ENCODE data around the gene AGFG2. TPM values are rescaled to one million over a fixed set of nuclear protein-coding genes. Genes with fewer than 3 reads are reported as not detected.
A peak's percentile ranks its signal among the peaks of the same experiment; 100 is the strongest.

AGFG2 gene
- total RNA-seq, 2 experiments from 2014 or later: 53.9 to 59.8 TPM

DNA sequence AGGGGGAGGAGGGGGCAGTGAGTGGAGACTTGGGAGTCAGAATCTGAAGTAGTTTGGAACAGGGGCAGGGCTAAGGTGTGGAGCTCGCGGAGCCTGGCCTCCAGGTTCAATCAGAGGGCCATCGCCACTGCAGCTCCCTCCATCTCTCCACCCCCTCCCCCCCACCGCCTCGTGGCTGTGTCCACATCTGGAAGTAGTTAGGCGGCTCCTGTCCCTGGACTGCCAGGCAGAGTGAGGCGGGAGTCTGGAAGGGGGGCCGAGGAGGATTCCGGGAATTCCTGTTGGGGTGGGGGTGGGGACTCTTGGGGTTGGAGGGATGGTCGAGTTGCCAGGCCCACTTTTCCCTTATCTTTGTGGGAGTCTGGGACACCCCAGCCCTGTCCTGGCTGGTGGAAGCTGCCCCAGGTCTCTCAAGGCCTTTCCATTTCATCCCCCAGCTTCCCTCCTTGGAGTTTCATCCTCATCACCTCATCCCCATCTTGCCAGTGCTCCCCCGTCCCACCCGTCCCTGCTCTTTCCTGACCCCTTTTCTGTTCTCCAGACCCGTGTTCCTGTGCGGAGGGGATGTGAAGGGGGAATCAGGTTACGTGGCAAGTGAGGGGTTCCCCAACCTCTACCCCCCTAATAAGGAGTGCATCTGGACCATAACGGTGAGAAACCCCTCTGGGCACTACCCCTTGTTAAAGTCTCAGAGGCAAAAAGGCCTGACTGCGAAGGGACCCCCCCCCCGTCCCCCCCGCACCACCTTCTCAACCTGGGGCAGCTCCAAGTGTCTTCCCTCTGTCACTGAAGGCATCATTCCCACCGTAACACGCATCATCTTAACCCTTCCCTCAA is 64.1 kb downstream of the AGFG2 start:
- no peaks in the 10 kb centered on the region for H3K9me3 Mint-ChIP-seq
- H3K4me3 Mint-ChIP-seq: peak overlapping the region; percentile 82
- no peaks in the 10 kb centered on the region for H3K36me3 Mint-ChIP-seq (ENCODE audit: low read depth)
- POLR2A ChIA-PET: interaction anchor here (0.6 to 7.9 kb wide), 11 partner anchors 9 to 167 kb away, joined by 3 to 89 read pairs (median 5); partner anchors contain the start of genes FBXO24, GIGYF1, GNB2 and LRCH4
- H3K27me3 Mint-ChIP-seq: peaks cover 3% of the 10 kb centered on the region
- no peak for DNase-seq
- H3K4me1 Mint-ChIP-seq: peaks cover 44% of the 10 kb centered on the region
- peak overlapping the region; percentile 86 for H3K27ac Mint-ChIP-seq
- CTCF ChIA-PET: interaction anchor here (0.7 to 2.0 kb wide), 7 partner anchors 14 to 88 kb away, joined by 3 to 8 read pairs (median 3); partner anchors contain the start of genes FBXO24 and LRCH4

GRCh38 chr7:100603726-100604027 is 64.7 kb downstream of the AGFG2 start:
- Mint-ChIP-seq H3K9me3 (no peaks in the 10 kb centered on the region), H3K27ac (peak overlapping the region; percentile 86), H3K4me3 (peak overlapping the region; percentile 82), H3K4me1 (peaks cover 39% of the 10 kb centered on the region), H3K36me3 (ENCODE audit: low read depth) (no peaks in the 10 kb centered on the region), H3K27me3 (peaks cover 3% of the 10 kb centered on the region)
- POLR2A ChIA-PET: interaction anchor here (0.6 to 7.9 kb wide), 11 partner anchors 9 to 168 kb away, joined by 3 to 89 read pairs (median 5); partner anchors contain the start of genes FBXO24, GIGYF1, GNB2 and LRCH4
- CTCF ChIA-PET: interaction anchor here (0.5 to 2.0 kb wide), 6 partner anchors 17 to 236 kb away, joined by 3 to 8 read pairs (median 3); partner anchors contain the start of genes FBXO24 and LRCH4
- no peak for DNase-seq

DNA sequence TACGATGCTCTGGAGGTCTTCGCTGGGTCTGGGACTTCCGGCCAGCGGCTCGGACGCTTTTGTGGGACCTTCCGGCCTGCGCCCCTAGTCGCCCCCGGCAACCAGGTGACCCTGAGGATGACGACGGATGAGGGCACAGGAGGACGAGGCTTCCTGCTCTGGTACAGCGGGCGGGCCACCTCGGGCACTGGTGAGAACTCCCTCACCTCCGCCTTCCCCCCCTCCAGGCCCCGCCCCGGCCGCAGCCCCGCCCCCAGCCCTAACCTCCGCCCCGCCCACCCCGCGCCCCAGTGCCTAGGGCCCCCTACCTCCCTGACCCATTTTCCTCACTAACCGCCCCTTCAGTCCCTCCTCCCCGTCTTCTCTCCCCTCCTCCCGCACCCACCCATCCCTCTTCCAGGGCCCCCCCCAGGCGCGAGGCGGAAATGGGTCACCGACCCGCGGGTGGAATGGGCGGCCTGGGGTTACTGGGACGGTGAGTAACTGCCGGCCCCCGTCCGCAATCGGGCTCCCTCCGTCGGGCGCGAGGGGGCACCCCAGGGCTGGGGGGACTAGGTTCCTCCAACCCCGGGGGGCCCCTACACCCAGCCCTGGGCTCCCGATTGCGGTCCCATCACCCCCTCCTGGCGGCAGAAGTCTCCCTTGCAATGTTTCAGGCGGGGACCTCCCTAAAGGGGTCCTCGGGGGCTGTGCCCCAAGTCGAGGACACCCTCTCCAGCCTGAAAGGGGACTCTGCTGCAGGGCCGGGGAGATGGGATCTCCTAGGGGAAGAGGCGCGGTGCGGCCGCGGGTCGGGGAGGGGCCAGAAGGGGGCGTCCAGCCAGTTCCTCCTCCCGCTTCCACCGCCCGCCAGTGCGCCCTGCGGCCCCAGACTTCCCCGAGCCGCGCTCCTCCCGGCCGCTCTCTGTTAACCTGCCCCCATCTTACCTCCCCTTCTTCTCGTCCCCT is 65.3 kb downstream of the AGFG2 start:
- Mint-ChIP-seq H3K27ac (peak overlapping the region; percentile 86), H3K36me3 (ENCODE audit: low read depth) (no peaks in the 10 kb centered on the region), H3K9me3 (no peaks in the 10 kb centered on the region), H3K4me1 (peaks cover 37% of the 10 kb centered on the region), H3K27me3 (peaks cover 3% of the 10 kb centered on the region), H3K4me3 (peak overlapping the region; percentile 82)
- peak; percentile 85 for DNase-seq
- ChIA-PET POLR2A (interaction anchor here (0.6 to 7.9 kb wide), 23 partner anchors 8 to 176 kb away, joined by 3 to 89 read pairs (median 4); partner anchors contain the start of genes FBXO24, GIGYF1, GNB2 and LRCH4), CTCF (interaction anchor here (0.5 to 2.3 kb wide), 17 partner anchors 9 to 235 kb away, joined by 3 to 17 read pairs (median 3); partner anchors contain the start of genes FBXO24 and LRCH4)

GRCh38 chr7:100604976-100605911 is 66.2 kb downstream of the AGFG2 start:
- Mint-ChIP-seq H3K9me3 (no peaks in the 10 kb centered on the region), H3K36me3 (ENCODE audit: low read depth) (no peaks in the 10 kb centered on the region), H3K27me3 (peaks cover 5% of the 10 kb centered on the region), H3K27ac (peak overlapping the region; percentile 58), H3K4me3 (peak overlapping the region; percentile 82), H3K4me1 (peaks cover 39% of the 10 kb centered on the region)
- peak; percentile 62 for DNase-seq
- POLR2A ChIA-PET: interaction anchor here (0.7 to 7.9 kb wide), 14 partner anchors 9 to 177 kb away, joined by 3 to 89 read pairs (median 4); partner anchors contain the start of genes FBXO24, LRCH4, MEPCE and POP7
- CTCF ChIA-PET: interaction anchor here (0.6 to 2.3 kb wide), 16 partner anchors 8 to 165 kb away, joined by 3 to 17 read pairs (median 3); partner anchors contain the start of genes FBXO24, LRCH4 and POP7

- peaks cover 42% of the 10 kb centered on the region for H3K4me1 Mint-ChIP-seq
- H3K4me3 Mint-ChIP-seq: peak overlapping the region; percentile 82
- DNase-seq: no peak
- ChIA-PET POLR2A (interaction anchor here (1.7 to 7.9 kb wide), 6 partner anchors 8 to 99 kb away, joined by 4 to 89 read pairs (median 12); partner anchors contain the start of genes FBXO24, LRCH4 and POP7), CTCF (interaction anchor here (0.9 to 2.3 kb wide), 7 partner anchors 18 to 99 kb away, joined by 3 to 17 read pairs (median 8); partner anchors contain the start of genes FBXO24, LRCH4 and POP7)
- no peaks in the 10 kb centered on the region for H3K9me3 Mint-ChIP-seq
- H3K27me3 Mint-ChIP-seq: peaks cover 5% of the 10 kb centered on the region
- H3K36me3 Mint-ChIP-seq (ENCODE audit: low read depth): no peaks in the 10 kb centered on the region
- H3K27ac Mint-ChIP-seq: no peak overlapping the region
Measured at GRCh38 chr7:100606313-100606712, 67.3 kb downstream of the AGFG2 start.

DNA sequence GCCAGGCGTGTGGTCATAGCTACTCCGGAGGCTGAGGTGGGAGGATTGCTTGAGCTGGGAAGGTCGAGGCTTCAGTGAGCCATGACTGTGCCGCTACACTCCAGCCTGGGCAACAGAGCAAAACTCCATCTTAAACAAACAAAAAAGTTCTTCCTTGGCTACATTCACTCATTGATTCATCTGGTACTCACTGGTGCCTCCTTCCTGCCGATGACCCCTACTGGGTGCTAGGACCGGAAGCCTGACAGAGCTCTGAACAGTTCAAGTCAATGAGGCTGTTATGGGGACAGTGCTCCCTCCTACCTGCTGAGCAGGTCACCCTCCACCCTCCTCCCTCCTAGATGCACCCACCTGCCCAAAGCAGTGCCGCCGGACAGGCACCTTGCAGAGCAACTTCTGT is 68.1 kb downstream of the AGFG2 start:
- H3K27ac Mint-ChIP-seq: no peak overlapping the region
- H3K27me3 Mint-ChIP-seq: peaks cover 5% of the 10 kb centered on the region
- H3K4me3 Mint-ChIP-seq: no peak overlapping the region
- CTCF ChIA-PET: interaction anchor here (11.9 kb wide), 1 partner anchor 26 kb away, joined by 163 read pairs; no protein-coding TSS in a partner anchor
- H3K36me3 Mint-ChIP-seq (ENCODE audit: low read depth): no peaks in the 10 kb centered on the region
- DNase-seq: no peak
- POLR2A ChIA-PET: interaction anchor here (2.3 to 7.9 kb wide), 3 partner anchors 17 to 23 kb away, joined by 6 to 89 read pairs (median 32); partner anchors contain the start of genes FBXO24 and LRCH4
- peaks cover 42% of the 10 kb centered on the region for H3K4me1 Mint-ChIP-seq
- no peaks in the 10 kb centered on the region for H3K9me3 Mint-ChIP-seq

DNA sequence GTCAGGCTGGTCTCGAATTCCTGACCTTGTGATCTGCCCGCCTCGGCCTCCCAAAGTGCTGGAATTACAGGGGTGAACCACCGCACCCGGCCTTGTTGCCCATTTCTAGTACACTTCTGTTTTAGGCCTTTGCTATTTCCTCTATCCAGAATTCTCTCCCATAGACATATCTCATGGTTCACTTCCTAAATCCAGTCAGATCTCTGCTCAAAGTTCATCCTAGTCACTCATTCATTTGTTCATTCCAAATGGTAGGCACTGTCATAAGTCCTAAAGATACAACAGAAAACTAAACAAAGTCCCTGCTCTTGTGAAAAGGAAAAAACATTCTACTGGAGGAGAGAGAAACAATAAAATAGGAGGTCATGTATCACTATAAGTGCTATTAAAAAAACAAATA is 71.0 kb downstream of the AGFG2 start:
- POLR2A ChIA-PET: interaction anchor here (5.5 kb wide), 1 partner anchor 25 kb away, joined by 66 read pairs; the partner anchor contains the start of genes FBXO24 and LRCH4
- no peak for DNase-seq

DNA sequence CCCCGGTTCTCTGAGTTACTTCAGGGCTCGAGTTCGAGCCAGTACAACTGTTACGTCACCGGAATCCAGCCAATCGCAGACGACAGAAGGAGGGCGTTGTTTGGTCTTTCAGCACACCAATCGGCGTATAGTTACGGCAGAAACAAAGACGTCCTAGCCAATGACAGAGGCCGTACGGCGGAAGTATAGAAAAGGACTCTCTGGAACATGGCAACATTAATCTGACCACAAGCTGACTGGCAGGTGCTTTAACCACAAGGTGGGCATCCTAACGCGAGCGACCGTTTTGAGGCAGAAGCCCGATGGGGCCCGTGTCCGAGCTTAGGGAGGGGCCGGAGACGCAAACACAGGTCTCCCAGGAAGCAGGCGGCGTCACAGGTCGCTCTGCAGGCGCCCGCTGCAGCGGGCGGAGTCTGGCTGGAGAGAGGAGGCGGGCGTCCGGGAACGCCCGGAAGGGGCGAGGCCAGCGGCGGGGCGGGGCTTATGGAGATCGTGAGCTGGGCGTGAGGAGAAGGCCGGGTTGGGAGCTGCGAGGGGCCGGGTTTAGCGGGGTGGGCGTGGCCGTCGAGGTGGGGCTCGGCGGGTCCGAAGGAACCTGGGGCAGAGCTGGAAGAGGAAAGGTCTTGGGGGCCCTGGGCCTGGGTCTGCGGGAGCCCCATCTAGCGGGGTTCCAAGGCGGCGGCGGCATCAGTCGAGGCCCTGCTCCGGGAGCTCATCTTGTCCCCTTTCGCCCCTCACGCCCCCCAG is 73.2 kb downstream of the AGFG2 start, which contains the start of gene MOSPD3:
TSS of gene MOSPD3 (plus strand) at position 558 of the 747 bp plus-strand sequence. CDS start 252 bp downstream, outside the sequence.
- Mint-ChIP-seq H3K27ac (peak within 1 kb of the TSS; percentile 99), H3K9me3 (no peaks in the 10 kb centered on the region), H3K36me3 (ENCODE audit: low read depth) (peaks cover 15% of the 10 kb centered on the region), H3K4me3 (peak within 1 kb of the TSS; percentile 95), H3K4me1 (peaks cover 26% of the 10 kb centered on the region), H3K27me3 (peaks cover 2% of the 10 kb centered on the region)
- POLR2A ChIA-PET: interaction anchor here (0.6 to 8.1 kb wide), 26 partner anchors 9 to 275 kb away, joined by 3 to 140 read pairs (median 5); partner anchors contain the start of genes FBXO24, GNB2, LRCH4 and MEPCE
- DNase-seq: peak; percentile 98
- CTCF ChIA-PET: interaction anchor here (0.9 to 11.9 kb wide), 17 partner anchors 10 to 263 kb away, joined by 3 to 163 read pairs (median 5); partner anchors contain the start of genes FBXO24, LRCH4, POP7 and SRRT

More for the DNA sequence above, 71.0 kb downstream of the AGFG2 start:
- Mint-ChIP-seq H3K36me3 (ENCODE audit: low read depth) (peaks cover 8% of the 10 kb centered on the region), H3K9me3 (no peaks in the 10 kb centered on the region), H3K4me3 (peak overlapping the region; percentile 1), H3K4me1 (peaks cover 41% of the 10 kb centered on the region), H3K27ac (no peak overlapping the region), H3K27me3 (peaks cover 5% of the 10 kb centered on the region)
- CTCF ChIA-PET: interaction anchor here (0.6 to 11.9 kb wide), 3 partner anchors 19 to 25 kb away, joined by 4 to 163 read pairs (median 4); no protein-coding TSS in a partner anchor

DNA sequence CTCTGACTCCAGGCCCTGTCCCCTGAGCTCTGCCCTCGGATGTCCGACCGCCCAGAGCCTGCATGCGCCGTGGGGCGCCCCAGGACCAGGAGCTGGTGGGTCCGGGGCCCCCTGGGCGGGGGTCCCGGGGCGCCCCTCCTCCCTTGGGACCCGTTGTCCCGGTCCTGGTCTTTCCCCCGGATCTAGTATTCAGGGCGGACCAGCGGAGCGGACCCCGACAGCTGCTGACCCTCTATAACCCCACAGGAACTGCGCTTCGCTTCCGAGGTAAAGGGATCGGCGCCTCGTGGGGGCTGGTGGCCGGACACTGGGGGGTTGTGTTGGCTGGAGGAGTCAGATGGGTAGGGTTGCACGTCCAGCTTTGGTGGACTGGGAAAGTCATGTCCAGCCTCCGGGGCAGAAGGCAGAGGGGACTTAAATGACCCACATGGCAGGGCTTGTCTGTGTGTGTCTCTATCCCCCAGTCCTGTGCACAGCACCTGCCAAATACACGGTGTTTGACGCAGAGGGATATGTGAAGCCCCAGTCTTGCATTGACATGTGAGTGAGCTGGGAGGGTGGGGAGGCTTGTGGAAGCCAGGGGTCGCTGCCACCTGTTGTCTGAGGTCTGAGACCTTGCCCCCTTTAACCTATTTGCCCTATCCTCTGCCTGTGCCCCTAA is 73.9 kb downstream of the AGFG2 start:
- Mint-ChIP-seq H3K27me3 (peaks cover 2% of the 10 kb centered on the region), H3K4me3 (peak overlapping the region; percentile 95), H3K9me3 (no peaks in the 10 kb centered on the region), H3K27ac (peak overlapping the region; percentile 64), H3K4me1 (peaks cover 21% of the 10 kb centered on the region), H3K36me3 (ENCODE audit: low read depth) (peaks cover 15% of the 10 kb centered on the region)
- DNase-seq: peak; percentile 41
- ChIA-PET POLR2A (interaction anchor here (0.7 to 8.1 kb wide), 23 partner anchors 9 to 275 kb away, joined by 3 to 140 read pairs (median 5); partner anchors contain the start of genes FBXO24, GNB2, LRCH4 and POP7), CTCF (interaction anchor here (1.0 to 11.9 kb wide), 18 partner anchors 8 to 262 kb away, joined by 3 to 163 read pairs (median 5); partner anchors contain the start of genes FBXO24, LRCH4, POP7 and SRRT)

Data from activated CD4-positive, alpha-beta memory T cell treated with anti-CD3 and anti-CD28 coated beads, Interleukin-2, amount 10 ng/mL, durations not matched to agents 7 days and 5 days (primary cell).